SK-N-SH treated with all-trans-retinoic acid at 6 μM for 48 hours (cell line): ENCODE results near the gene POU2F3.

Experiments used
- ATAC-seq: fragments of 200-7000 bp; cut with Tn5 transposase; 3 replicates; pipeline ENCODE4 v1.9.1; 2020; ENCODE audit warnings: mild to moderate bottlenecking, moderate library complexity
- ARNTL ChIP-seq: fragments of 450-650 bp; formaldehyde crosslinking; IDR thresholded peaks from 2 replicates; pipeline ENCODE4 v1.5.0; 2020; ENCODE audit warnings: low read depth, mild to moderate bottlenecking, moderate library complexity, borderline replicate concordance
- ESRRG ChIP-seq: fragments of 250-450 bp; sonication (Bioruptor Pico); IDR thresholded peaks from 2 replicates; pipeline ENCODE4 v1.6.1; 2021; ENCODE audit warnings: mild to moderate bottlenecking
- GLIS3 ChIP-seq: fragments of 250-450 bp; sonication (Bioruptor Pico); IDR thresholded peaks from 2 replicates; pipeline ENCODE4 v1.5.0; 2020; ENCODE audit warnings: mild to moderate bottlenecking, moderate library complexity
- ISL1 ChIP-seq: fragments of 250-450 bp; sonication (Bioruptor Pico); IDR thresholded peaks from 2 replicates; pipeline ENCODE4 v2.1.2; 2022; ENCODE audit warnings: mild to moderate bottlenecking, moderate library complexity
- RARB ChIP-seq: fragments of 250-450 bp; sonication (Bioruptor Pico); IDR thresholded peaks from 2 replicates; pipeline ENCODE4 v1.8.0; 2021; ENCODE audit warnings: mild to moderate bottlenecking, moderate library complexity
- SNAI2 ChIP-seq: fragments of 250-450 bp; sonication (Bioruptor Pico); IDR thresholded peaks from 2 replicates; pipeline ENCODE4 v1.5.0; 2020; ENCODE audit warnings: mild to moderate bottlenecking, moderate library complexity
- TCF4 ChIP-seq: fragments of 250-450 bp; sonication (Bioruptor Pico); IDR thresholded peaks from 2 replicates; pipeline ENCODE4 v1.8.0; 2021; ENCODE audit warnings: mild to moderate bottlenecking, moderate library complexity, borderline replicate concordance
- TOX ChIP-seq: fragments of 250-450 bp; sonication (Bioruptor Pico); IDR thresholded peaks from 2 replicates; pipeline ENCODE4 v1.8.0; 2021; ENCODE audit warnings: mild to moderate bottlenecking, moderate library complexity, borderline replicate concordance
- ZC3H10 ChIP-seq: fragments of 250-450 bp; sonication (Bioruptor Pico); IDR thresholded peaks from 2 replicates; pipeline ENCODE4 v1.5.1; 2021; ENCODE audit warnings: mild to moderate bottlenecking, moderate library complexity
- ZFP3 ChIP-seq: fragments of 250-450 bp; sonication (Bioruptor Pico); IDR thresholded peaks from 2 replicates; pipeline ENCODE4 v1.5.0; 2020; ENCODE audit warnings: mild to moderate bottlenecking, moderate library complexity
- ZFP30 ChIP-seq: fragments of 450-650 bp; formaldehyde crosslinking; IDR thresholded peaks from 2 replicates; pipeline ENCODE4 v1.5.0; 2022; ENCODE audit warnings: mild to moderate bottlenecking, moderate library complexity
- ZNF565 ChIP-seq: fragments of 450-650 bp; formaldehyde crosslinking; conservative IDR thresholded peaks from 2 replicates; pipeline ENCODE4 v1.5.0; 2020; ENCODE audit warnings: low read depth, mild to moderate bottlenecking, moderate library complexity
- ZNF70 ChIP-seq: fragments of 450-650 bp; formaldehyde crosslinking; IDR thresholded peaks from 2 replicates; pipeline ENCODE4 v1.5.0; 2020; ENCODE audit warnings: mild to moderate bottlenecking, moderate library complexity
- ZNF8 ChIP-seq: fragments of 450-650 bp; formaldehyde crosslinking; IDR thresholded peaks from 2 replicates; pipeline ENCODE4 v1.5.0; 2020; ENCODE audit warnings: mild to moderate bottlenecking, moderate library complexity
- TF ChIP-seq, protein P1 (sequence below): fragments of 250-450 bp; sonication (Bioruptor Pico); IDR thresholded peaks from 2 replicates; pipeline ENCODE4 v1.8.0; 2021; ENCODE audit warnings: low read depth, mild to moderate bottlenecking, moderate library complexity, borderline replicate concordance
- TF ChIP-seq, protein P2 (sequence below): fragments of 250-450 bp; sonication (Bioruptor Pico); IDR thresholded peaks from 2 replicates; pipeline ENCODE4 v1.5.0; 2020; ENCODE audit warnings: mild to moderate bottlenecking, moderate library complexity
- TF ChIP-seq, protein P3 (sequence below): fragments of 250-450 bp; sonication (Bioruptor Pico); IDR thresholded peaks from 2 replicates; pipeline ENCODE4 v1.5.1; 2021; ENCODE audit warnings: mild to moderate bottlenecking, moderate library complexity
- TF ChIP-seq, protein P4 (sequence below): fragments of 250-450 bp; sonication (Bioruptor Pico); IDR thresholded peaks from 2 replicates; pipeline ENCODE4 v1.5.1; 2020; ENCODE audit warnings: low read depth, mild to moderate bottlenecking, moderate library complexity
- TF ChIP-seq, protein P5 (sequence below): fragments of 250-450 bp; sonication (Bioruptor Pico); IDR thresholded peaks from 2 replicates; pipeline ENCODE4 v1.8.0; 2020; ENCODE audit warnings: mild to moderate bottlenecking, moderate library complexity, borderline replicate concordance

The POU2F3 gene

DNA sequence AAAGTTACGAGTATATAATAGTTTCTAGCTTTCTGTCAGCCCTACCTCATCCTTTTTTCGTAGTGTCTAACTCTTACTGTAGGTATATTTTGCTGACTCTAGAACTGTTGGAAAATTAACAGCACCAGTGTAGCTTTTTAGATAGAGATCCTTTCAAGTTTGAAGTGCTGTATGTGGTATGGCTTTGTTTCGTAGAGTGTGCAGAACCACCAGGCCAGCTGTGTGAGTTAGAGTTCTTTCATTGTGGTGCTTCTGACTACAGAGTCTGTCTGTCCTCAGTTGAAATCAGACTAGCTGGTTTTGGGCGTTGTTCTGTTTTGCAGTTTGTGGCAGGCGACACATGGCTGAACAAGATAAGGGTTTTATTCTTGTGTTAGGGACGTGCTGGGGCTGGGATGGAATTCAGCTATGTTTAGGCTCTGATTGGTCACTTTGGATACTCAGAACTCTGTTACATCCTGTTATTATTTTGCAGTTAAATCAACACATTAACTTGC, 99.5 kb downstream of the POU2F3 start:
- ATAC-seq: peak; percentile 5
- TF ChIP-seq ZNF70: no peak
- TF ChIP-seq, protein P1, sequence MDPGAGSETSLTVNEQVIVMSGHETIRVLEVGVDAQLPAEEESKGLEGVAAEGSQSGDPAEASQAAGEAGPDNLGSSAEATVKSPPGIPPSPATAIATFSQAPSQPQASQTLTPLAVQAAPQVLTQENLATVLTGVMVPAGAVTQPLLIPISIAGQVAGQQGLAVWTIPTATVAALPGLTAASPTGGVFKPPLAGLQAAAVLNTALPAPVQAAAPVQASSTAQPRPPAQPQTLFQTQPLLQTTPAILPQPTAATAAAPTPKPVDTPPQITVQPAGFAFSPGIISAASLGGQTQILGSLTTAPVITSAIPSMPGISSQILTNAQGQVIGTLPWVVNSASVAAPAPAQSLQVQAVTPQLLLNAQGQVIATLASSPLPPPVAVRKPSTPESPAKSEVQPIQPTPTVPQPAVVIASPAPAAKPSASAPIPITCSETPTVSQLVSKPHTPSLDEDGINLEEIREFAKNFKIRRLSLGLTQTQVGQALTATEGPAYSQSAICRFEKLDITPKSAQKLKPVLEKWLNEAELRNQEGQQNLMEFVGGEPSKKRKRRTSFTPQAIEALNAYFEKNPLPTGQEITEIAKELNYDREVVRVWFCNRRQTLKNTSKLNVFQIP (CRISPR knock-in tag): no peak
- TF ChIP-seq, protein P2, sequence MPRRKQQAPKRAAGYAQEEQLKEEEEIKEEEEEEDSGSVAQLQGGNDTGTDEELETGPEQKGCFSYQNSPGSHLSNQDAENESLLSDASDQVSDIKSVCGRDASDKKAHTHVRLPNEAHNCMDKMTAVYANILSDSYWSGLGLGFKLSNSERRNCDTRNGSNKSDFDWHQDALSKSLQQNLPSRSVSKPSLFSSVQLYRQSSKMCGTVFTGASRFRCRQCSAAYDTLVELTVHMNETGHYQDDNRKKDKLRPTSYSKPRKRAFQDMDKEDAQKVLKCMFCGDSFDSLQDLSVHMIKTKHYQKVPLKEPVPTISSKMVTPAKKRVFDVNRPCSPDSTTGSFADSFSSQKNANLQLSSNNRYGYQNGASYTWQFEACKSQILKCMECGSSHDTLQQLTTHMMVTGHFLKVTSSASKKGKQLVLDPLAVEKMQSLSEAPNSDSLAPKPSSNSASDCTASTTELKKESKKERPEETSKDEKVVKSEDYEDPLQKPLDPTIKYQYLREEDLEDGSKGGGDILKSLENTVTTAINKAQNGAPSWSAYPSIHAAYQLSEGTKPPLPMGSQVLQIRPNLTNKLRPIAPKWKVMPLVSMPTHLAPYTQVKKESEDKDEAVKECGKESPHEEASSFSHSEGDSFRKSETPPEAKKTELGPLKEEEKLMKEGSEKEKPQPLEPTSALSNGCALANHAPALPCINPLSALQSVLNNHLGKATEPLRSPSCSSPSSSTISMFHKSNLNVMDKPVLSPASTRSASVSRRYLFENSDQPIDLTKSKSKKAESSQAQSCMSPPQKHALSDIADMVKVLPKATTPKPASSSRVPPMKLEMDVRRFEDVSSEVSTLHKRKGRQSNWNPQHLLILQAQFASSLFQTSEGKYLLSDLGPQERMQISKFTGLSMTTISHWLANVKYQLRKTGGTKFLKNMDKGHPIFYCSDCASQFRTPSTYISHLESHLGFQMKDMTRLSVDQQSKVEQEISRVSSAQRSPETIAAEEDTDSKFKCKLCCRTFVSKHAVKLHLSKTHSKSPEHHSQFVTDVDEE (CRISPR knock-in tag): no peak
- no peak for TF ChIP-seq ZNF565 (CRISPR knock-in tag)
- TF ChIP-seq GLIS3 (CRISPR knock-in tag): no peak
- no peak for TF ChIP-seq ISL1
- TF ChIP-seq ZNF8: no peak
- TF ChIP-seq TOX (CRISPR knock-in tag): no peak

DNA sequence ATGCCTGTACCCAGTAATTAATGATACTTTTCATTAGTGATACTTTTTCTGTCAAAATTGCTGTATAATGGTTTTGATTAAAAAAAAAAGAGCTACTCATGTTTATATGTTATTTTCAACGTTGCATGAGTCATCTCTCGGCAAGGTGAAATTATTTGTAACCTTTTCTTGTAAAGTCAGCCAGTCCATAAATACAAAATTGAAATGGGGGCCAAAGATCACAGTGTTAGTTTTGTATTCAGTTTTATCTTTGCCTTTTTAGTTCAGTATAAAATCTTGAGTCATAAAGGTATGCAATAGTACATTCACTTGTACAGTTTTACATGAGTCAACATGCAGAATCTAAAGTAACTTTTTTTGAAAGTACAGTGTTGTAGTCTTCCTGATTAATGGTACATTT, 100.6 kb downstream of the POU2F3 start:
- no peak for ATAC-seq
- TF ChIP-seq ARNTL (CRISPR knock-in tag) (no peak), RARB (no peak), ZFP3 (CRISPR knock-in tag) (no peak), TCF4 (CRISPR knock-in tag) (no peak), ZFP30 (CRISPR knock-in tag) (no peak), SNAI2 (CRISPR knock-in tag) (no peak), GLIS3 (CRISPR knock-in tag) (no peak), ZNF565 (CRISPR knock-in tag) (no peak), ZC3H10 (CRISPR knock-in tag) (no peak)

DNA sequence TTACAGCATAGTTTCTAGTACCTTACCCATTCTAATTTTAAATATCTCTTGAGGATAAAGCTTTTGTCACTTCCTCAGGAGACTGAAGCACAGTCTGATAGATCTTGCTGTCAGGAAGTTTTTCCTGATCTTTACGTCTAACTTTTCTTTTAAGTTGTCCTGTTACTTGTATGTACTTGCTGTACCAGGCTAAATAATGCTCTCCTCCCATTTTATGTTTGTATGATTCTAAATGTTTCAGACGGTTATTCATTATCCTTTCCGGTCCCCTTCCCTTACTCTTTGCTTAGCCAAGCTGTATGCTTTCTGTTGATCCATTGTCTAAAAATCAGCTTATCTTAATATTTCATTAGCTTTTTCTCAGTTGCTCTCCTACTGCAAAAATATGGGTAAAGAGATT, 102.3 kb downstream of the POU2F3 start:
- TF ChIP-seq ZFP3 (CRISPR knock-in tag) (no peak), TOX (CRISPR knock-in tag) (no peak), RARB (no peak), ESRRG (CRISPR knock-in tag) (no peak), ZNF70 (no peak), ISL1 (no peak), ARNTL (CRISPR knock-in tag) (no peak)
- TF ChIP-seq, protein P3, sequence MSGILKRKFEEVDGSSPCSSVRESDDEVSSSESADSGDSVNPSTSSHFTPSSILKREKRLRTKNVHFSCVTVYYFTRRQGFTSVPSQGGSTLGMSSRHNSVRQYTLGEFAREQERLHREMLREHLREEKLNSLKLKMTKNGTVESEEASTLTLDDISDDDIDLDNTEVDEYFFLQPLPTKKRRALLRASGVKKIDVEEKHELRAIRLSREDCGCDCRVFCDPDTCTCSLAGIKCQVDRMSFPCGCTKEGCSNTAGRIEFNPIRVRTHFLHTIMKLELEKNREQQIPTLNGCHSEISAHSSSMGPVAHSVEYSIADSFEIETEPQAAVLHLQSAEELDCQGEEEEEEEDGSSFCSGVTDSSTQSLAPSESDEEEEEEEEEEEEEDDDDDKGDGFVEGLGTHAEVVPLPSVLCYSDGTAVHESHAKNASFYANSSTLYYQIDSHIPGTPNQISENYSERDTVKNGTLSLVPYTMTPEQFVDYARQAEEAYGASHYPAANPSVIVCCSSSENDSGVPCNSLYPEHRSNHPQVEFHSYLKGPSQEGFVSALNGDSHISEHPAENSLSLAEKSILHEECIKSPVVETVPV: no peak
- TF ChIP-seq, protein P1 (CRISPR knock-in tag): no peak
- TF ChIP-seq, protein P4, sequence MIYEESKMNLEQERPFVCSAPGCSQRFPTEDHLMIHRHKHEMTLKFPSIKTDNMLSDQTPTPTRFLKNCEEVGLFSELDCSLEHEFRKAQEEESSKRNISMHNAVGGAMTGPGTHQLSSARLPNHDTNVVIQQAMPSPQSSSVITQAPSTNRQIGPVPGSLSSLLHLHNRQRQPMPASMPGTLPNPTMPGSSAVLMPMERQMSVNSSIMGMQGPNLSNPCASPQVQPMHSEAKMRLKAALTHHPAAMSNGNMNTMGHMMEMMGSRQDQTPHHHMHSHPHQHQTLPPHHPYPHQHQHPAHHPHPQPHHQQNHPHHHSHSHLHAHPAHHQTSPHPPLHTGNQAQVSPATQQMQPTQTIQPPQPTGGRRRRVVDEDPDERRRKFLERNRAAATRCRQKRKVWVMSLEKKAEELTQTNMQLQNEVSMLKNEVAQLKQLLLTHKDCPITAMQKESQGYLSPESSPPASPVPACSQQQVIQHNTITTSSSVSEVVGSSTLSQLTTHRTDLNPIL (CRISPR knock-in tag): no peak
- TF ChIP-seq, protein P2 (CRISPR knock-in tag): no peak
- TF ChIP-seq, protein P5, sequence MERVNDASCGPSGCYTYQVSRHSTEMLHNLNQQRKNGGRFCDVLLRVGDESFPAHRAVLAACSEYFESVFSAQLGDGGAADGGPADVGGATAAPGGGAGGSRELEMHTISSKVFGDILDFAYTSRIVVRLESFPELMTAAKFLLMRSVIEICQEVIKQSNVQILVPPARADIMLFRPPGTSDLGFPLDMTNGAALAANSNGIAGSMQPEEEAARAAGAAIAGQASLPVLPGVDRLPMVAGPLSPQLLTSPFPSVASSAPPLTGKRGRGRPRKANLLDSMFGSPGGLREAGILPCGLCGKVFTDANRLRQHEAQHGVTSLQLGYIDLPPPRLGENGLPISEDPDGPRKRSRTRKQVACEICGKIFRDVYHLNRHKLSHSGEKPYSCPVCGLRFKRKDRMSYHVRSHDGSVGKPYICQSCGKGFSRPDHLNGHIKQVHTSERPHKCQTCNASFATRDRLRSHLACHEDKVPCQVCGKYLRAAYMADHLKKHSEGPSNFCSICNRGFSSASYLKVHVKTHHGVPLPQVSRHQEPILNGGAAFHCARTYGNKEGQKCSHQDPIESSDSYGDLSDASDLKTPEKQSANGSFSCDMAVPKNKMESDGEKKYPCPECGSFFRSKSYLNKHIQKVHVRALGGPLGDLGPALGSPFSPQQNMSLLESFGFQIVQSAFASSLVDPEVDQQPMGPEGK (CRISPR knock-in tag): no peak
- TF ChIP-seq, all 23 proteins: peak for 0
- no peak for ATAC-seq
